ENCODE data around the gene FAM20C.

GRCh38 chr7:298375-298702 lies 106.0 kb downstream of the FAM20C start:
- TF ChIP-seq POLR2AphosphoS5 (IDR thresholded peaks at IDR 0.05), result no peak
- TF ChIP-seq, protein P1, sequence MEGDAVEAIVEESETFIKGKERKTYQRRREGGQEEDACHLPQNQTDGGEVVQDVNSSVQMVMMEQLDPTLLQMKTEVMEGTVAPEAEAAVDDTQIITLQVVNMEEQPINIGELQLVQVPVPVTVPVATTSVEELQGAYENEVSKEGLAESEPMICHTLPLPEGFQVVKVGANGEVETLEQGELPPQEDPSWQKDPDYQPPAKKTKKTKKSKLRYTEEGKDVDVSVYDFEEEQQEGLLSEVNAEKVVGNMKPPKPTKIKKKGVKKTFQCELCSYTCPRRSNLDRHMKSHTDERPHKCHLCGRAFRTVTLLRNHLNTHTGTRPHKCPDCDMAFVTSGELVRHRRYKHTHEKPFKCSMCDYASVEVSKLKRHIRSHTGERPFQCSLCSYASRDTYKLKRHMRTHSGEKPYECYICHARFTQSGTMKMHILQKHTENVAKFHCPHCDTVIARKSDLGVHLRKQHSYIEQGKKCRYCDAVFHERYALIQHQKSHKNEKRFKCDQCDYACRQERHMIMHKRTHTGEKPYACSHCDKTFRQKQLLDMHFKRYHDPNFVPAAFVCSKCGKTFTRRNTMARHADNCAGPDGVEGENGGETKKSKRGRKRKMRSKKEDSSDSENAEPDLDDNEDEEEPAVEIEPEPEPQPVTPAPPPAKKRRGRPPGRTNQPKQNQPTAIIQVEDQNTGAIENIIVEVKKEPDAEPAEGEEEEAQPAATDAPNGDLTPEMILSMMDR (IDR thresholded peaks at IDR 0.05), result no peak
